CD14-positive monocyte (primary cell): ENCODE data around the gene USP43. TPM values are rescaled to one million over a fixed set of nuclear protein-coding genes. Genes with fewer than 3 reads are reported as not detected.

Experiments
- DNase-seq, 3 donors: peaks; one replicate each; pipeline ENCODE4 v3.0.0-alpha.2; 2011 to 2022
- H2AFZ ChIP-seq: 2 replicates; pipeline ENCODE4 v1.6.0; 2012; ENCODE audit warnings: mild to moderate bottlenecking, low read depth, low read length, inconsistent platforms; ENCODE audit not compliant: insufficient read depth, poor library complexity, severe bottlenecking
- H3K27ac ChIP-seq, 2 donors: 1 replicate in 1 of 2; 2 replicates in 1 of 2; pipeline ENCODE4 v1.5.1; 2012 to 2013; ENCODE audit warnings: low read length in 2 of 2, control low read depth in 1 of 2, inconsistent platforms in 1 of 2, low read depth in 1 of 2, mild to moderate bottlenecking in 1 of 2
- H3K27me3 ChIP-seq, 2 donors: one replicate each; pipeline versions ENCODE4 v1.6.0 to v1.6.1; 2011 to 2013; ENCODE audit warnings: low read length in 2 of 2; ENCODE audit not compliant: control insufficient read depth in 2 of 2, insufficient read depth in 2 of 2
- H3K36me3 ChIP-seq, 2 donors: replicated peaks in 1 of 2; 1 replicate in 1 of 2; 2 replicates in 1 of 2; pipeline versions ENCODE4 v1.5.1 to v1.6.1; 2012 to 2013; ENCODE audit warnings: low read length in 2 of 2, control low read depth in 1 of 2, inconsistent platforms in 1 of 2, mild to moderate bottlenecking in 1 of 2; ENCODE audit not compliant: insufficient read depth in 2 of 2, control insufficient read depth in 1 of 2
- H3K4me1 ChIP-seq, 2 donors: 1 replicate in 1 of 2; 2 replicates in 1 of 2; pipeline versions ENCODE4 v1.5.1 to v1.6.1; 2012 to 2013; ENCODE audit warnings: low read length in 2 of 2, control low read depth in 1 of 2, inconsistent platforms in 1 of 2, mild to moderate bottlenecking in 1 of 2, moderate library complexity in 1 of 2; ENCODE audit not compliant: insufficient read depth in 2 of 2, control insufficient read depth in 1 of 2
- H3K4me2 ChIP-seq: replicated peaks from 2 replicates; pipeline ENCODE3; 2012; ENCODE audit warnings: low read length, moderate library complexity, mild to moderate bottlenecking; ENCODE audit not compliant: poor library complexity, severe bottlenecking; ENCODE audit errors: extremely low read depth
- H3K4me3 ChIP-seq, 3 experiments: fragments of 200-600 bp in 1 of 3; sonication (generic) in 1 of 3; replicated peaks in 1 of 3; 1 replicate in 2 of 3; 2 replicates in 1 of 3; pipeline ENCODE4 v1.5.1; 2011 to 2013; ENCODE audit warnings: low read length in 3 of 3, mild to moderate bottlenecking in 3 of 3, control low read depth in 2 of 3, low read depth in 2 of 3, inconsistent platforms in 1 of 3, moderate library complexity in 1 of 3
- H3K79me2 ChIP-seq: 2 replicates; pipeline ENCODE4 v1.6.0; 2012; ENCODE audit warnings: mild to moderate bottlenecking, control low read depth, inconsistent platforms, low read length, moderate library complexity; ENCODE audit not compliant: insufficient read depth
- H3K9ac ChIP-seq: 2 replicates; pipeline ENCODE4 v1.6.0; 2017; ENCODE audit warnings: low read length, mild to moderate bottlenecking; ENCODE audit not compliant: insufficient read depth, poor library complexity, severe bottlenecking
- H3K9me3 ChIP-seq, 2 donors: replicated peaks in 1 of 2; 1 replicate in 1 of 2; 2 replicates in 1 of 2; pipeline versions ENCODE4 v1.5.1 to v1.6.1; 2012 to 2013; ENCODE audit warnings: low read length in 2 of 2, control low read depth in 1 of 2; ENCODE audit not compliant: control insufficient read depth in 1 of 2, insufficient read depth in 1 of 2
- H4K20me1 ChIP-seq: 2 replicates; pipeline ENCODE4 v1.6.0; 2012; ENCODE audit warnings: mild to moderate bottlenecking, low read length, control low read depth, moderate library complexity; ENCODE audit not compliant: insufficient read depth
- H3K27ac Mint-ChIP-seq, 7 donors: one replicate each; pipeline ENCODE4 v1.8.0; 2020; ENCODE audit warnings: mild to moderate bottlenecking in 7 of 7, mixed read lengths in 7 of 7, moderate library complexity in 6 of 7, inconsistent platforms in 2 of 7
- H3K27me3 Mint-ChIP-seq, 3 donors: one replicate each; pipeline ENCODE4 v1.8.0; 2021 to 2022; ENCODE audit warnings: low read depth in 3 of 3, mild to moderate bottlenecking in 3 of 3, mixed read lengths in 3 of 3, moderate library complexity in 3 of 3, inconsistent platforms in 1 of 3
- H3K36me3 Mint-ChIP-seq, 2 donors: one replicate each; pipeline ENCODE4 v1.8.0; 2020; ENCODE audit warnings: mixed read lengths in 2 of 2, inconsistent platforms in 1 of 2, mild to moderate bottlenecking in 1 of 2
- H3K4me1 Mint-ChIP-seq: one replicate; pipeline ENCODE4 v1.8.0; 2020; ENCODE audit warnings: mild to moderate bottlenecking, mixed read lengths
- H3K4me3 Mint-ChIP-seq, 2 donors: one replicate each; pipeline ENCODE4 v1.8.0; 2020; ENCODE audit warnings: mild to moderate bottlenecking in 2 of 2, mixed read lengths in 2 of 2, moderate library complexity in 1 of 2
- H3K9me3 Mint-ChIP-seq, 7 donors: one replicate each; pipeline ENCODE4 v1.8.0; 2020 to 2022; ENCODE audit warnings: mixed read lengths in 7 of 7, mild to moderate bottlenecking in 6 of 7, moderate library complexity in 6 of 7, inconsistent platforms in 2 of 7
- WGBS: methylation state at CpG from one replicate; pipeline ENCODE4 v1.1.5; 2013; ENCODE audit warnings: missing lambda C conversion rate; ENCODE audit not compliant: insufficient coverage; 5-methylcytosine and 5-hydroxymethylcytosine counted together
- intact Hi-C, 2 donors: fragments of 100-400 bp; cut with micrococcal nuclease; formaldehyde crosslinking; loops; one replicate each; pipeline versions ENCODE4 v1.15.0 to v1.15.1; 2023
- polyA plus RNA-seq, 3 donors: library from polyadenylated mRNA; depleted of rRNA in 1 of 3; unstranded in 2 of 3; stranded (reverse) in 1 of 3; fragments of 300-500 nt in 2 of 3; fragments of >200 nt in 1 of 3; fragmentation: Illumina TruSeq in 2 of 3; gene quantifications; 1 replicate in 2 of 3; 2 replicates in 1 of 3; pipeline ENCODE4 v1.2.3, GENCODE V29; 2012 to 2021
- TF ChIP-seq, protein P1 (sequence below): fragments of 200-600 bp; IDR thresholded peaks from one replicate; pipeline ENCODE4 v1.8.0; 2022; ENCODE audit warnings: antibody characterized with exemption, mild to moderate bottlenecking

The USP43 gene
- polyA plus RNA-seq, 3 donors = 0.05 to 0.57 TPM; not detected in 1

DNA sequence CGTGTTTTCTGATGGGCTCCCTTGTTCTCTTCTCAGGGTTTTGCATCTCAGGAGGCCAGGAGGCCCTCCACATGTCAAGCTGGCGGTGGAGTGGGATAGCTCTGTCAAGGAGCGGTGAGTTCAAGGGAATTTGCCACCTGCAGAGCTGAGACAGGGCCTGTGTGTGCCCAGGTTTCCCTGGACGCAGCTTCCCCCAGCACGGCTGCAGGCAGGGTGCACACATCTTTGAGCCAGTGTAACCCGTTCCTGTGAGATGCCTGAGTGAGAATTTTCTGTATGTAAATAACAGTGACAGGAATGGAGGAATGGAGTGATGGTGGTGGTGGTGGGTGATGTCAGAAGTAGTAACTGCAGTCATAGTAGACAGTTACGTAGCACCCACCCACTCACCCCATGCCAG lies 54.8 kb downstream of the USP43 start:
- Histone ChIP-seq H3K4me3 (no peak overlapping the region), H4K20me1 (no peaks in the 10 kb centered on the region), H3K79me2 (no peaks in the 10 kb centered on the region), H3K4me1 (no peaks in the 10 kb centered on the region), H3K9me3 (no peaks in the 10 kb centered on the region), H3K27me3 (no peaks in the 10 kb centered on the region), H3K4me2 (no peak overlapping the region), H3K36me3 (no peaks in the 10 kb centered on the region), H2AFZ (no peak overlapping the region), H3K27ac (no peak overlapping the region), H3K9ac (no peak overlapping the region)
- Mint-ChIP-seq H3K4me3 (no peak overlapping the region), H3K27me3 (peaks cover 0 to 2% (median 0%) of the 10 kb centered on the region in 3 donors), H3K36me3 (peaks cover 0 to 1% of the 10 kb centered on the region in 2 donors), H3K27ac (no peak overlapping the region), H3K4me1 (no peaks in the 10 kb centered on the region), H3K9me3 (peaks cover 0 to 1% (median 0%) of the 10 kb centered on the region in 7 donors)
- TF ChIP-seq, protein P1, sequence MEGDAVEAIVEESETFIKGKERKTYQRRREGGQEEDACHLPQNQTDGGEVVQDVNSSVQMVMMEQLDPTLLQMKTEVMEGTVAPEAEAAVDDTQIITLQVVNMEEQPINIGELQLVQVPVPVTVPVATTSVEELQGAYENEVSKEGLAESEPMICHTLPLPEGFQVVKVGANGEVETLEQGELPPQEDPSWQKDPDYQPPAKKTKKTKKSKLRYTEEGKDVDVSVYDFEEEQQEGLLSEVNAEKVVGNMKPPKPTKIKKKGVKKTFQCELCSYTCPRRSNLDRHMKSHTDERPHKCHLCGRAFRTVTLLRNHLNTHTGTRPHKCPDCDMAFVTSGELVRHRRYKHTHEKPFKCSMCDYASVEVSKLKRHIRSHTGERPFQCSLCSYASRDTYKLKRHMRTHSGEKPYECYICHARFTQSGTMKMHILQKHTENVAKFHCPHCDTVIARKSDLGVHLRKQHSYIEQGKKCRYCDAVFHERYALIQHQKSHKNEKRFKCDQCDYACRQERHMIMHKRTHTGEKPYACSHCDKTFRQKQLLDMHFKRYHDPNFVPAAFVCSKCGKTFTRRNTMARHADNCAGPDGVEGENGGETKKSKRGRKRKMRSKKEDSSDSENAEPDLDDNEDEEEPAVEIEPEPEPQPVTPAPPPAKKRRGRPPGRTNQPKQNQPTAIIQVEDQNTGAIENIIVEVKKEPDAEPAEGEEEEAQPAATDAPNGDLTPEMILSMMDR = no peak
- DNase-seq = no peak
- WGBS = 95% methylated on average over 6 of the region's 7 CpGs
- intact Hi-C loops = no loop called here

DNA sequence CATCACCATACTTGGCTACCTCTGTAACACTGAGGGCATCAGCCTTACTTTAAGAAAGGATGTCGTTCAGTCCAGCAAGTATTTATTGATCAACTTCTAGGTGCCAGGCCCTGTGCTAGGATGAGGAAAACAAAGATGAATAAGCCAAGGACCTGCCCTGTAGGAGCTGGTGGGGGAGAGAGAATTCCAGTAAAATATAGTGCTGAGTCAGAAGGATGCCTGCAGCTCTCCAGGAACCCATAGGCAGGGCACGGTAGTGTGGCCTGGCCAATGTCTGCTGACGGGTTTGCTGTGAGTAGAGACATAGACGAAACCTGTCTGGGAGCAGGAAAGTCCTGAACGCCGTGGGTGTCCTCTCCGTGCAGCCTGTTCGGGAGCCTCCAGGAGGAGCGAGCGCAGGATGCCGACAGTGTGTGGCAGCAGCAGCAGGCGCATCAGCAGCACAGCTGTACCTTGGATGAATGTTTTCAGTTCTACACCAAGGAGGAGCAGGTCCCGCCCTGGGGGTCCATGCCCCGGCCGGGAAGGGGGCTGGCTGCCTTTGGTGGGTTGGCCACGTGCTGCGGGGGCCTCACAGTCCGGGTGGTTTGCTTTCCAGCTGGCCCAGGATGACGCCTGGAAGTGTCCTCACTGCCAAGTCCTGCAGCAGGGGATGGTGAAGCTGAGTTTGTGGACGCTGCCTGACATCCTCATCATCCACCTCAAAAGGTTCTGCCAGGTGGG lies 55.6 kb downstream of the USP43 start:
- Mint-ChIP-seq H3K36me3 (peaks cover 0 to under 1% of the 10 kb centered on the region in 2 donors), H3K27ac (no peak overlapping the region), H3K27me3 (peaks cover 0 to 2% (median 0%) of the 10 kb centered on the region in 3 donors), H3K4me3 (no peak overlapping the region), H3K9me3 (no peaks in the 10 kb centered on the region), H3K4me1 (no peaks in the 10 kb centered on the region)
- 95% methylated on average over 19 of the region's 20 CpGs for WGBS
- Histone ChIP-seq H3K36me3 (no peaks in the 10 kb centered on the region), H3K9me3 (no peaks in the 10 kb centered on the region), H3K4me2 (no peak overlapping the region), H3K79me2 (no peaks in the 10 kb centered on the region), H3K27me3 (no peaks in the 10 kb centered on the region), H3K9ac (no peak overlapping the region), H2AFZ (no peak overlapping the region), H3K4me3 (no peak overlapping the region), H3K4me1 (no peaks in the 10 kb centered on the region), H3K27ac (no peak overlapping the region), H4K20me1 (no peaks in the 10 kb centered on the region)
- TF ChIP-seq, protein P1 = no peak
- DNase-seq = no peak
- intact Hi-C loops = no loop called here
